Mucosa of rectum (tissue), 2 donors: Measurements from ENCODE around the gene RPS23.

ENCODE experiments used
- H3K27ac ChIP-seq, 2 donors: one replicate each; pipeline ENCODE4 v1.7.0; 2013; ENCODE audit warnings: inconsistent platforms in 2 of 2, low read depth in 2 of 2, low read length in 2 of 2
- H3K27me3 ChIP-seq, 2 donors: one replicate each; pipeline ENCODE4 v1.7.0; 2013; ENCODE audit warnings: low read length in 2 of 2; ENCODE audit not compliant: control insufficient read depth in 2 of 2, insufficient read depth in 2 of 2
- H3K36me3 ChIP-seq, 2 donors: one replicate each; pipeline ENCODE4 v1.7.0; 2013; ENCODE audit warnings: low read length in 2 of 2; ENCODE audit not compliant: control insufficient read depth in 2 of 2, insufficient read depth in 2 of 2
- H3K4me1 ChIP-seq, 2 donors: one replicate each; pipeline ENCODE4 v1.7.0; 2013; ENCODE audit warnings: low read length in 2 of 2, mild to moderate bottlenecking in 1 of 2; ENCODE audit not compliant: control insufficient read depth in 2 of 2, insufficient read depth in 2 of 2
- H3K4me3 ChIP-seq, 2 donors: one replicate each; pipeline ENCODE4 v1.7.0; 2013; ENCODE audit warnings: low read length in 2 of 2
- H3K9ac ChIP-seq, 2 donors: one replicate each; pipeline ENCODE4 v1.7.0; 2013; ENCODE audit warnings: low read length in 2 of 2, low read depth in 1 of 2, mild to moderate bottlenecking in 1 of 2
- H3K9me3 ChIP-seq, 2 donors: one replicate each; pipeline ENCODE4 v1.7.0; 2013; ENCODE audit warnings: low read length in 2 of 2; ENCODE audit not compliant: control insufficient read depth in 2 of 2
- donor health status: healthy.
- donor health status: Normal muscosa, but diverticular disease.

Gene RPS23

DNA sequence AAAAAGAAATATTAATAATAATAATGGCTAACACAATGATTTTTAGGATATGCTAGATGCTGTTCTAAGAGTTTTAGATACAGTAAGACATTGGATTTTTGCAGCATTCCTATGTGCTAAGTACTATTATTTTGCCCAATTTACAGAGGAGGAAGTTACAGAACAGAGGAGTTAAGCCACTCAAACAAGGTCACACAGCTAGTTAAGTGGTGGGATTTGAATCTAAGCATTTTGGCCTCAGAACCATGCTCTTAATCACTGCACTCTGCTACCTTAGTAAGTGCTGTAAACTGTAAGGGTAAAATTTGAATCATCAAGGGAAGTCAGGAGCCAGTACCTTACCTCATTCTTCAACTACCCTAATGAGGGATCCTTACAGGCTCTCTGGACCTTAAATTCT lies 25.4 kb downstream of the RPS23 start:
- H3K36me3 ChIP-seq: peaks cover 0 to 2% of the 10 kb centered on the region in 2 donors
- H3K9ac ChIP-seq: no peak overlapping the region
- no peaks in the 10 kb centered on the region for H3K4me1 ChIP-seq
- H3K27ac ChIP-seq: no peak overlapping the region
- H3K9me3 ChIP-seq: no peaks in the 10 kb centered on the region
- H3K27me3 ChIP-seq: no peaks in the 10 kb centered on the region
- H3K4me3 ChIP-seq: no peak overlapping the region

DNA sequence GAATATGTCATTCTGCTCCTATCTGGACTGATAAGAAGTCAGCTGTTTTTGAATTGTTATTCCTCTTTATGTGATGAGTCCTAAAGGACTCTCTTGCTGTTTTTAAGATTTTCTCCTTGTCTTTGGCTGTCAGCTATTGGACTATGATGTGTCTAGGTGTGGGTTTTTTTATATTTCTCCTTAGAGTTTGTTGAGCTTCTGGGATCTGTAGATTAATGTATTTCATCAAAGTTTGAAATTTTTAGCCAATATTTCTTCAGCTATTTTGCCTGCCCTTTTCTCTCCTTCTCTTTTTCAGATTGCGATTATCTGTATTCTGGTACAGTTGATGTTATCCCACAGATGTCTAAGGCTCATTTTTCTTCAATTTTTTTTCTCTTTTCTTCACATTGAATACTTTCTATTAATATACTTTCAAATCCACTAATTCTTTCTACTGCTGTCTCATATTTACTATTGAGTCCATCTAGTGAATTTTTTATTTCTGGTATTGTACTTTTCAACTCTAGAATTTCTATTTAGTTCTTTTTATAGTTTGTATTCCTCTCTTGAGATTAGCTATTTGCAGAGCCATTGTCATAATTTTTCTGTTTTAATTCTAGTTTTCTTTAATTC lies 31.1 kb downstream of the RPS23 start:
- Histone ChIP-seq H3K9me3 (peaks cover 0 to 6% of the 10 kb centered on the region in 2 donors), H3K27ac (no peak overlapping the region), H3K9ac (no peak overlapping the region), H3K4me1 (no peaks in the 10 kb centered on the region), H3K27me3 (no peaks in the 10 kb centered on the region), H3K36me3 (no peaks in the 10 kb centered on the region), H3K4me3 (no peak overlapping the region)

DNA sequence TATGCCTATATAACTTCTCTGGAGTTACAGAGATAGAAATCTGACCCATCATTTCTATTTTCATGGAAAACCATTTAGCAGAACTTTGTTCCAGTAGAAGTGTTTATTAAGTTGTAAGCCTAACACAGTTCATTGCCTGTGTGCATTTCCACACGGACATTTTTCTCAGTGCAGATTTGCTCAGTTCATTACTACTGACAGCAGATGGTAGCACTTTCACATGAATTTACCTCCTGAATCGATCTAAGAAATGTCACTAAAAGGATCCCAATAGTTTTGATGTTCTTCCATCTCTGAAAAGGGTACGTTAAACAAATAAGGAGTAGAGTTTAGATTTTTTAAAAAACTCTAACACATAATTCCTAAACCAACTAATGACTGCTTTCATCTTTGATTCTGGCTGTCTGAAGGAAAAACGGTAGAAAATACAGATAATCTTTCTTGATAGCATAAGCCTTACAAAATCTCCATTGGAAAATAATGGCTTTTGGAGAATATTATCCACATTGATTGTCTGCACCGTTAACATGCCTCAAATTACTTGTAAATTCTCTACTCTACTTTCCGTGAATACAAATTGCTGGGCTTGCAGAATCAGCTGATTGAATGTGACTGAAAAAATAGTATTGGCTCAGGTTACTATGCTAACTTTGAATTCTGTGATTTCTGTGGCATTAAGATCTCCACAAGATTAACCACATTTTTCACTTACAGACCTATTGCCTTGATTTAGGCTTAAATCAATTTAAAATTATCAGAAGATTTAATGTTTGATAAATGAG lies 33.1 kb downstream of the RPS23 start:
- no peaks in the 10 kb centered on the region for H3K27me3 ChIP-seq
- H3K36me3 ChIP-seq: no peaks in the 10 kb centered on the region

DNA sequence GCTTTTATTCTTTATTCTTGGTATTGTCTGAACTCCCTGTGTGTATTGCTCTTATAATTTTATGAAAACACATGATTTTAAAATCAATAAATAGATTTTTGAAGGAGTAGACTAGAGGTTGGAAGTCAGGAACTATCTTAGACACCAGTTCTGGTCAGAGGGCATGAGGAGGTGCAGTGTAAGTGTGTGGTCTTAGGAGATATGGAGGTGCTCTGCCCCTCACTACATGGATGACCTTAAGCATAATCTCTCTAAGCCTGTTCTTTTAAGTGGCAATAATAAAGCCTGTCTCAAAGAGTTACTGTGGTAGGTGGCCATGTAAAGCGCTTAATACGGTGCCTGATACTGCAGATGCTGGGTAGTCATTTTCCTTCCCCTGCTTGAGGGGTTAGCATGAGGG lies 34.0 kb downstream of the RPS23 start:
- H3K4me1 ChIP-seq: no peaks in the 10 kb centered on the region
- H3K9me3 ChIP-seq: peaks cover 0 to 6% of the 10 kb centered on the region in 2 donors
- no peaks in the 10 kb centered on the region for H3K27me3 ChIP-seq
- no peaks in the 10 kb centered on the region for H3K36me3 ChIP-seq
- H3K9ac ChIP-seq: no peak overlapping the region
- no peak overlapping the region for H3K4me3 ChIP-seq
- no peak overlapping the region for H3K27ac ChIP-seq

More for the DNA sequence above, 33.1 kb downstream of the RPS23 start:
- Histone ChIP-seq H3K9me3 (peaks cover 0 to 6% of the 10 kb centered on the region in 2 donors), H3K4me1 (no peaks in the 10 kb centered on the region), H3K4me3 (no peak overlapping the region), H3K9ac (no peak overlapping the region), H3K27ac (no peak overlapping the region)

DNA sequence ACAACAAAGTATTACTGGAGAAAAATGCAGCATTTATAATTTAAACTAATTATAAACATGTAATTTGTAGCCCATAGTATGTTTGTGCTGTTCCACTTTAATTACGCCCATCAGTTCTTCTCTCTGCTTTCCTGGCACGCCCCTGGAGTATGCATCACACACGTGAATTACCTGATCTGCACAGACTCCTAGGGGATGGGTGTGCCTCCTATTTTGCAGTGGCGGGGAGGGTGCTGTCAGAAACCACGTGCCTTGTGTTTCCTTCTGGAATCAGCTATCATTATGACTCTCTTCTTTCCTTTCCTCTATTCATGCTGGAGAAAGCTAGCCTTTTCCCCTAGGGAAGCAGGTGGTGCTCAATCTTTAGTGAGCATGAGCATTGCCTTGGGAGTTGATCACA lies 43.3 kb downstream of the RPS23 start:
- Histone ChIP-seq H3K27me3 (no peaks in the 10 kb centered on the region), H3K4me3 (no peak overlapping the region), H3K36me3 (no peaks in the 10 kb centered on the region), H3K9me3 (no peaks in the 10 kb centered on the region), H3K27ac (no peak overlapping the region), H3K4me1 (no peaks in the 10 kb centered on the region), H3K9ac (no peak overlapping the region)

DNA sequence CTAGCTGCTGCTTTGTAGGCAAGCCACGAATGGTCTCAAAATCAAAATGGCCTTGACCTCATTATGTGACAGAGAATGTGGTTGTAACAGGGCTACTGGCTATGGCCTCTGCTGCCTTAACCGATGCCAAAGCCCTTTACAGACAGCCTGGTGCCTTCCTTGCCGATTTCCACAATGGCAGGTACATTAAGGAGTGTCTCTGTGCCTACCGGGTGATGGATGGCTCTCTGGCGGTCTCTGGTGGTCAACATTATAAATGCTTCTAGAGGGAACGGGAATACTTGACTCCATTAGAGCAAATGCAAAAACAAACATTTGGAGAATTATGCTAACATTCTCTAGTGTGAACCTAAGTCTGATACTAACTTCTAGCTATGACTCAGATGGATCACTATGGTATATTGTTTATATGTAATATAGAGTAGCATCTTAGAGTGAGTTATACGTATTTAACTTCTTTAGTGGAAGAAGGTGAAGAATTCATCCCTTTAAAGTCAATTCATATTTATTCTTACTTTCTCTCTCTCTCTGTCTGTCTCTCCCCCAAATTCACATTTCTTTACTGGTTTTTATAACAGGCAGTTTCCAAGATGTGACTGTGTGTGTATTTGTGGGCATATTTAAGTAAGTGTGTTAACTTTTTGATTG lies 52.5 kb downstream of the RPS23 start:
- Histone ChIP-seq H3K27ac (no peak overlapping the region), H3K4me3 (no peak overlapping the region), H3K9ac (no peak overlapping the region), H3K36me3 (no peaks in the 10 kb centered on the region), H3K9me3 (no peaks in the 10 kb centered on the region), H3K27me3 (no peaks in the 10 kb centered on the region), H3K4me1 (no peaks in the 10 kb centered on the region)
